ENCODE results near the gene TEX35.

TEX35 gene

DNA sequence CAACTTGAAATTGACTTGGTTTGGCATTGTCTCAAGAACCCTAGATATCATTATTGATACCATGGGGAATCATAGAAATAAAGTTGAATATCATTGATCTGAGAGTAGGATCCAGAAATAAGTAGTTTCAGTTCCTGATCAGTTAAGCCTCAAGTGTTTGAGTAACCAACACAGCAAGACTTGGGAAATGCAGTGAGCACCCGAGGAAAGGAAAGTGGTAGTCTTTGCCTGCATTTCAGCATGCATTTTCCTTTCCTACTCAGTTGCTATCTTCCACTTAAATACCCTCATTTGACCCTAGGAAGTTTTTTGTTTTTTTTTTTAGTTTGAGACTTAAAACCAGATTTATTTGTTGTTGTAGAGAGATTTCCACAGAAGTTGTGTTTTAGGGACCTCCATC lies 35.1 kb upstream of the TEX35 start:
- Histone ChIP-seq H3K9me3 (ENCODE audit: control insufficient read depth, low read length) (no peaks in the 10 kb centered on the region), H2AFZ (ENCODE audit: low read depth, low read length) (no peak overlapping the region), H2BK5ac (ENCODE audit: low read depth, low read length, poor library complexity, severe bottlenecking) (no peak overlapping the region), H3K14ac (ENCODE audit: low read length in 2 of 2) (no peak overlapping the region), H3K4me2 (ENCODE audit: low read length, poor library complexity, severe bottlenecking) (no peak overlapping the region), H4K91ac (ENCODE audit: low read length) (no peak overlapping the region), H2BK15ac (ENCODE audit: low read depth, poor library complexity, severe bottlenecking) (no peak overlapping the region), H2BK12ac (ENCODE audit: low read length in 2 of 2) (no peak overlapping the region), H3K4ac (ENCODE audit: low read depth in 1 of 2, low read length in 2 of 2) (no peak overlapping the region), H3K18ac (ENCODE audit: low read depth in 1 of 2, low read length in 2 of 2) (no peak overlapping the region), H3K27me3 (ENCODE audit: control insufficient read depth in 1 of 2, insufficient read depth in 1 of 2, low read length in 2 of 2) (no peaks in the 10 kb centered on the region), H3K9ac (ENCODE audit: low read length) (no peak overlapping the region), H3K36me3 (ENCODE audit: control insufficient read depth in 1 of 2, insufficient read depth in 2 of 2, low read depth in 1 of 2, low read length in 2 of 2) (peaks cover 10 to 66% of the 10 kb centered on the region in 2 experiments), H3K4me1 (ENCODE audit: control insufficient read depth, insufficient read depth, low read depth, low read length) (no peaks in the 10 kb centered on the region), H3K4me3 (ENCODE audit: insufficient read depth in 1 of 2, low read depth in 1 of 2, low read length in 2 of 2) (no peak overlapping the region), H3K23ac (ENCODE audit: low read length in 2 of 2) (no peak overlapping the region), H2AK5ac (ENCODE audit: low read length, severe bottlenecking) (no peak overlapping the region), H4K8ac (ENCODE audit: low read length) (no peak overlapping the region), H3K27ac (ENCODE audit: low read length, poor library complexity, severe bottlenecking) (no peak overlapping the region), H3K79me1 (replicated peaks; ENCODE audit: low read length, poor library complexity, severe bottlenecking) (no peaks in the 10 kb centered on the region), H2BK120ac (ENCODE audit: low read depth, low read length) (no peak overlapping the region)
- 100% methylated on average over 1 of the region's 1 CpG for WGBS
- DNase-seq: no peak

DNA sequence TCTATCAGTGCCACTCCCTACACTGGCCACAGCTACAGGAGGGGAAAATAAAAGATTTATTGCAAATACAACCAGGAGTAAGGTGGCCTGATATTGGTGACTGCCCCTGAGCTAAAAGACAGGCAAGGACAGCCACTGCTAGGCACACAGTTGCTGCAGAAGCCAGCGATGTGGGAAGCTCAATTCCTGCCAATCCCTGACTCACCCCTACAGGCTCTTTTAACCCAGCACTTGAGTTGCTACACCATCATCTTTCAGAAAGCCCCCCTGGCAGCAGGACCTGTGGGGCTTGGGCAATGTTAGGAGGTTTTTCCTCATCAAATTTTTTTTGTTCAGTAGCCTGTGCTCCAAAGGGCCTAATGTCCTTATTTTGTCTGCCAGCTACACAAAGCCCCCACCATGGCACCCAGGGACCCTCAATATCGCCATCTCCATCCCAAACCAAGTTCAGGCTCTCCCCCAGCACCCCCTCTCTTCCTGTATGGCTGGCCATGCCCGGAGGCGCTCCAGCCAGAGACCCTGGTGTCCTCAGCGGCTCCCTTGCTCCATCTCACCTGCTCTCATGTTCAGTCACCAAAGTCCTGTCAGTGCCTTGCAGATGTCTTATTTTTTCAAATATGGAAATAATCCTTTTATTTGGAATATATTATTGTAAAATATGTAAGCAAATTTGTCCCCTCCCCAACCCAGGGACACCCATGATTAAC lies 29.5 kb upstream of the TEX35 start:
- H4K91ac ChIP-seq (ENCODE audit: low read length): no peak overlapping the region
- 98% methylated on average over 4 of the region's 5 CpGs for WGBS
- H3K14ac ChIP-seq (ENCODE audit: low read length in 2 of 2): no peak overlapping the region

DNA sequence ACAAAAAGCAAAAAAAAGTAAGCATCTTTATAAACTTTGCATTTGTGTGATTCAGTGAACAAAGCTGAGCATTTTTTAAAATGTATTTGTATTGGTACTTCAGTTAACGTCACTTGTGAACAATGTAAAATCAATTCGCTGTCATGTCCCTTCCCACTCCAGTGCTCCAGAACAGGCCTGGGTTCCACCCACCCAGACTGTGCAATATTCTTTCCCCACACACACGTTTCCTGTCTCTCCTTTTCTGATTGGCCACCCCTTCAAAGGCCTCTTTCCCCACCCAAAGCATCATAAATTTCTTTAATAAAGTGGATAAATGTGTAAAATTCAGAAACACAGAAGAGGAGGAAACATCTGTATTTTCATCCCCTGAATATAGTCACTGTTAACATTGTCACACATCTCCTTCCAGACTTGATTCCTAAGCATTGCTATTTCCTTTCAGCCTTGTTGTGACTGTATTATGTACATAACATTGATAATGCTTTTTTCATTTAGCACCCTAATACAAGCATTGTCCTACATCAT lies 28.1 kb upstream of the TEX35 start:
- no peak overlapping the region for H2BK12ac ChIP-seq (ENCODE audit: low read length in 2 of 2)
- H3K4ac ChIP-seq (ENCODE audit: low read depth in 1 of 2, low read length in 2 of 2): no peak overlapping the region
- H4K91ac ChIP-seq (ENCODE audit: low read length): no peak overlapping the region
- DNase-seq: no peak
- H2AK5ac ChIP-seq (ENCODE audit: low read length, severe bottlenecking): no peak overlapping the region
- 93% methylated on average over 3 of the region's 3 CpGs for WGBS
- H4K8ac ChIP-seq (ENCODE audit: low read length): no peak overlapping the region
- H3K79me1 ChIP-seq (replicated peaks; ENCODE audit: low read length, poor library complexity, severe bottlenecking): no peaks in the 10 kb centered on the region
- no peak overlapping the region for H3K4me2 ChIP-seq (ENCODE audit: low read length, poor library complexity, severe bottlenecking)
- no peak overlapping the region for H3K27ac ChIP-seq (ENCODE audit: low read length, poor library complexity, severe bottlenecking)
- H2BK5ac ChIP-seq (ENCODE audit: low read depth, low read length, poor library complexity, severe bottlenecking): no peak overlapping the region
- H3K18ac ChIP-seq (ENCODE audit: low read depth in 1 of 2, low read length in 2 of 2): no peak overlapping the region
- no peak overlapping the region for H2BK120ac ChIP-seq (ENCODE audit: low read depth, low read length)
- no peak overlapping the region for H3K4me3 ChIP-seq (ENCODE audit: insufficient read depth in 1 of 2, low read depth in 1 of 2, low read length in 2 of 2)
- no peak overlapping the region for H3K23ac ChIP-seq (ENCODE audit: low read length in 2 of 2)
- no peak overlapping the region for H2AFZ ChIP-seq (ENCODE audit: low read depth, low read length)
- H3K14ac ChIP-seq (ENCODE audit: low read length in 2 of 2): no peak overlapping the region
- H2BK15ac ChIP-seq (ENCODE audit: low read depth, poor library complexity, severe bottlenecking): no peak overlapping the region
- H3K4me1 ChIP-seq (ENCODE audit: control insufficient read depth, insufficient read depth, low read depth, low read length): peaks cover 3% of the 10 kb centered on the region
- peaks cover 13 to 20% of the 10 kb centered on the region in 2 experiments for H3K36me3 ChIP-seq (ENCODE audit: control insufficient read depth in 1 of 2, insufficient read depth in 2 of 2, low read depth in 1 of 2, low read length in 2 of 2)
- H3K9me3 ChIP-seq (ENCODE audit: control insufficient read depth, low read length): no peaks in the 10 kb centered on the region
- H3K9ac ChIP-seq (ENCODE audit: low read length): no peak overlapping the region
- peaks cover 0 to 14% of the 10 kb centered on the region in 2 experiments for H3K27me3 ChIP-seq (ENCODE audit: control insufficient read depth in 1 of 2, insufficient read depth in 1 of 2, low read length in 2 of 2)

More for the DNA sequence above, 29.5 kb upstream of the TEX35 start:
- Histone ChIP-seq H3K4me3 (ENCODE audit: insufficient read depth in 1 of 2, low read depth in 1 of 2, low read length in 2 of 2) (no peak overlapping the region), H3K4ac (ENCODE audit: low read depth in 1 of 2, low read length in 2 of 2) (no peak overlapping the region), H2BK12ac (ENCODE audit: low read length in 2 of 2) (no peak overlapping the region), H3K18ac (ENCODE audit: low read depth in 1 of 2, low read length in 2 of 2) (no peak overlapping the region), H3K27ac (ENCODE audit: low read length, poor library complexity, severe bottlenecking) (no peak overlapping the region), H3K9ac (ENCODE audit: low read length) (no peak overlapping the region), H3K23ac (ENCODE audit: low read length in 2 of 2) (no peak overlapping the region), H2BK120ac (ENCODE audit: low read depth, low read length) (no peak overlapping the region), H2AFZ (ENCODE audit: low read depth, low read length) (no peak overlapping the region), H3K9me3 (ENCODE audit: control insufficient read depth, low read length) (no peaks in the 10 kb centered on the region), H2BK5ac (ENCODE audit: low read depth, low read length, poor library complexity, severe bottlenecking) (no peak overlapping the region), H4K8ac (ENCODE audit: low read length) (no peak overlapping the region), H2AK5ac (ENCODE audit: low read length, severe bottlenecking) (no peak overlapping the region), H3K4me2 (ENCODE audit: low read length, poor library complexity, severe bottlenecking) (no peak overlapping the region), H3K4me1 (ENCODE audit: control insufficient read depth, insufficient read depth, low read depth, low read length) (peaks cover 3% of the 10 kb centered on the region), H3K79me1 (replicated peaks; ENCODE audit: low read length, poor library complexity, severe bottlenecking) (no peaks in the 10 kb centered on the region), H2BK15ac (ENCODE audit: low read depth, poor library complexity, severe bottlenecking) (no peak overlapping the region), H3K36me3 (ENCODE audit: control insufficient read depth in 1 of 2, insufficient read depth in 2 of 2, low read depth in 1 of 2, low read length in 2 of 2) (peaks cover 13 to 20% of the 10 kb centered on the region in 2 experiments), H3K27me3 (ENCODE audit: control insufficient read depth in 1 of 2, insufficient read depth in 1 of 2, low read length in 2 of 2) (peaks cover 0 to 14% of the 10 kb centered on the region in 2 experiments)
- DNase-seq: no peak

DNA sequence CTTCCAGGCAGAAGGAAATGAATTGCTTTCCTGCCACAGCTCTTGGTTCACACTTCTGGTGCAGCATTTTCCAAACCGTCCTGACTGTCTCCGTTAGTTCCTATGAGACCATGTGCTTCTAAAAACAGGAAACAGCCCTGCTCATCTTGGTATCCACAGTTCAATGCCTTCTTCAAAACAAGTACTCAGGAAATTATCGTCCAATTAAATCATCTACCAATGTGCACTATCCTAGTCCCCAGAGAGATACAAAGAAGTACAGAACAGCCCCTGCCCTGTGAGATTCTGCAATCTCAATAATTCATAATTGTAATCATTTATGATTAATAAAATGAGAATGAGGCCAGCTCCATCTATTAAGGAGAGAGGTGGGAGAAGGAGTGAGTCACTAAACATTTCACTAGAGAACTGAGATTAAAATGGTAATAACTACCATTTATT lies 27.3 kb upstream of the TEX35 start:
- H2BK5ac ChIP-seq (ENCODE audit: low read depth, low read length, poor library complexity, severe bottlenecking): no peak overlapping the region
- H3K4ac ChIP-seq (ENCODE audit: low read depth in 1 of 2, low read length in 2 of 2): no peak overlapping the region
- H3K4me1 ChIP-seq (ENCODE audit: control insufficient read depth, insufficient read depth, low read depth, low read length): peaks cover 3% of the 10 kb centered on the region
- H3K23ac ChIP-seq (ENCODE audit: low read length in 2 of 2): no peak overlapping the region
- no peak overlapping the region for H3K27ac ChIP-seq (ENCODE audit: low read length, poor library complexity, severe bottlenecking)
- no peak overlapping the region for H2AK5ac ChIP-seq (ENCODE audit: low read length, severe bottlenecking)
- no peak overlapping the region for H3K4me2 ChIP-seq (ENCODE audit: low read length, poor library complexity, severe bottlenecking)
- H3K79me1 ChIP-seq (replicated peaks; ENCODE audit: low read length, poor library complexity, severe bottlenecking): no peaks in the 10 kb centered on the region
- H2AFZ ChIP-seq (ENCODE audit: low read depth, low read length): no peak overlapping the region
- H3K14ac ChIP-seq (ENCODE audit: low read length in 2 of 2): no peak overlapping the region
- H3K9ac ChIP-seq (ENCODE audit: low read length): no peak overlapping the region
- no peak overlapping the region for H3K4me3 ChIP-seq (ENCODE audit: insufficient read depth in 1 of 2, low read depth in 1 of 2, low read length in 2 of 2)
- no peak overlapping the region for H4K91ac ChIP-seq (ENCODE audit: low read length)
- no peak overlapping the region for H2BK15ac ChIP-seq (ENCODE audit: low read depth, poor library complexity, severe bottlenecking)
- H2BK12ac ChIP-seq (ENCODE audit: low read length in 2 of 2): no peak overlapping the region
- 56% methylated on average over 3 of the region's 3 CpGs for WGBS
- DNase-seq: no peak
- peaks cover 0 to 14% of the 10 kb centered on the region in 2 experiments for H3K27me3 ChIP-seq (ENCODE audit: control insufficient read depth in 1 of 2, insufficient read depth in 1 of 2, low read length in 2 of 2)
- no peaks in the 10 kb centered on the region for H3K9me3 ChIP-seq (ENCODE audit: control insufficient read depth, low read length)
- peaks cover 10 to 15% of the 10 kb centered on the region in 2 experiments for H3K36me3 ChIP-seq (ENCODE audit: control insufficient read depth in 1 of 2, insufficient read depth in 2 of 2, low read depth in 1 of 2, low read length in 2 of 2)
- no peak overlapping the region for H4K8ac ChIP-seq (ENCODE audit: low read length)
- H2BK120ac ChIP-seq (ENCODE audit: low read depth, low read length): no peak overlapping the region
- H3K18ac ChIP-seq (ENCODE audit: low read depth in 1 of 2, low read length in 2 of 2): no peak overlapping the region
